HAP-1 (cell line): ENCODE measurements around the gene FAM171A1.
"Not testable (repeated sequence)": the region's sequence is repeated elsewhere in the genome, so short reads cannot be mapped to it uniquely, and the experiment has no call there.

Source experiments
- DNase-seq, 2 experiments: peaks; one replicate each; pipeline ENCODE4 v3.0.0-alpha.2; 2016 to 2020; ENCODE audit warnings: low spot score in 2 of 2
- H3K27me3 ChIP-seq: fragments of 250-450 bp; sonication (Bioruptor Pico); 2 replicates; pipeline ENCODE4 v1.5.1; 2020; ENCODE audit warnings: low read depth, mild to moderate bottlenecking, moderate library complexity
- H3K36me3 ChIP-seq: fragments of 250-450 bp; sonication (Bioruptor Pico); replicated peaks from 2 replicates; pipeline ENCODE4 v1.5.1; 2020; ENCODE audit warnings: mild to moderate bottlenecking
- H3K4me1 ChIP-seq: fragments of 250-450 bp; sonication (Bioruptor Pico); 2 replicates; pipeline ENCODE4 v1.5.1; 2020; ENCODE audit warnings: mild to moderate bottlenecking
- H3K4me3 ChIP-seq: fragments of 250-450 bp; sonication (Bioruptor Pico); 2 replicates; pipeline ENCODE4 v1.5.1; 2020; ENCODE audit warnings: mild to moderate bottlenecking, moderate library complexity
- H3K9me3 ChIP-seq: fragments of 250-450 bp; sonication (Bioruptor Pico); 2 replicates; pipeline ENCODE4 v1.5.1; 2020; ENCODE audit warnings: mild to moderate bottlenecking, moderate library complexity
- in situ Hi-C: fragments of 300-500 bp; cut with MboI; formaldehyde crosslinking; loops from 3 replicates; pipeline ENCODE4 v1.14.3; 2020; ENCODE audit warnings: low sequenced_read_pairs, inconsistent platforms, mixed read lengths

Gene FAM171A1

DNA sequence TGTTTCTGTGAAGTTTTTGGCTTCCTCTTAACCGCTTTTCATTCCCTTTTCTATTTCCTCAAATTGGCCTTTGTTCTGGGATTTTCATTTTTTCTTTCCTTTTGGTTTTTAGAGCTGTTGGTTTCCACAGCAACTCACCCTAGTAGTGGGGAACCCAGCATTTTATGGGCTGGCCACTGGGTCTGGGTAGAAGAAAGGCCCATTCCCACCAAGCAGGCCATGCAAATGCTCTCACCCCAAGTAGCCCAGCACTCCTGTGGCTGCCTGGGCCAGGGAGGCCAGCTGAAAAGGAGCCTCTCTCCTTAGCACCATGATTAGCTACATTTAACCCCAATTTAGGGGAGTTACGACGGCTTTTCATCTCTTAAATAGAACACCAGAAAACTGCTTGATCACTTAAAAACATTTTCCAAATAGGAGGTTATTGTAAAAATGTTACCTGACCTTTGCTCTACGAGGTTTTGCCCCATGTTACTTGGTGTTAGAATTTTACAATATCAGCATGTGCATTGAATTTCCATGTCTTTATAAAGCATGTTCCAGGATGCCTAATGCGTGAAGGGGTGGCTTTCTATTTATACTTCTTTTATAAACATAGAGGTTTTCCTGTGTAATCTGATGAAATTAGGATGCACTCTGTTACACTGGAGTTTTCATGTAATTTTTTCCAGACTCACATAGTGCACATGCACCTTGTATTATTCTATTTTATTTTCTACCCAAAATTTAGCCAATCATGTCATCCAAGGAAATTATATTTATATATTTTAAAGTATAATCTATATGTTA is 75.4 kb downstream of the FAM171A1 start:
- H3K4me1 ChIP-seq, result peaks cover 12% of the 10 kb centered on the region
- H3K4me3 ChIP-seq, result no peak overlapping the region
- DNase-seq, result no peak
- in situ Hi-C loops, result no loop called here
- H3K27me3 ChIP-seq, result no peaks in the 10 kb centered on the region
- no peaks in the 10 kb centered on the region for H3K36me3 ChIP-seq
- no peaks in the 10 kb centered on the region for H3K9me3 ChIP-seq

DNA sequence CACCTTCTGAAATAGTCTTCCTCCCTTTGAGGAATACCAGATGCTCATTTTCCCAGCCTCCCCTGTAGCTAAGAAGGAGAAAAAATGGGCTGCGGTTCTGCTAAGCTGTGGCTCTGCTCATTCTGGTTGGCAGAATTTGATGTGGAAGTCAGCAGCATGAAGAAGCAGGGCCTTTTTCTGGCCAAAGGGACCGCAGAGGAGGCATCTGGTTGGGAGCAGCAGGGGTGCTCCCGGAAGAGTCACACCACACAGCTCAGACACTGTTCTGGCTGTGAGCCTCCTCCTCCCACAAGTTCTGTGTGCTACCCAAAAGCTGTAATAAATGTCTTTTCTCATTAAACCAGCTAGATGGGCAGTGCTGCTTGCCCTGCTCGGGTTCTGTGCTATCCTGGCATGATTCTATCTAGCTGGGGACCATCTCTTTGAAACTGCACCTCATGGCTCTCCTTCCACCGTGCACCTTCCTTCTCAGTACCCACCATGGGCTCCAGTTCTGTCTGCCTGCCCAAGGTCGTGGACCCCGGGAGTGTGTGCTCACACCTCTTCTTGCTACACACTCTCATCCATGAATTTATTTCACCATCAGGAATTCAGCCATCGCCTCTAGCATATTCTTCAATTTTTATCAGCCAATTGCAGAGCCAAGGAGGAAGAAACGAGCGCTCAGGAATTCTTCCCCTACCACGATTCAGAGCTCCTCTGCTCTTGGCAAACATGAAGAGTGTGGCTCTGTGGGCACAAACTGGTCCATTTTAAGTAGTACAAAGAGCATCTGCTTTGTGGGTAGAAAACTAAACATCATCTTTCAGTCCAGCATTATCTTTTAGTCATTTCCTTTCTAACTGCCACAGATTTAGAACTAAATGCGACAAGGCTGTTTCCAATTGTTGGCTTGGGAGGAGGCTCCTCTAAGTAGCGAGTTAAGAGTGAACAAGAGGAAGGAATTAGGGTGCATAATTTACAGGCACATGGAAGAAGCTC is 76.9 kb downstream of the FAM171A1 start:
- H3K36me3 ChIP-seq, result no peaks in the 10 kb centered on the region
- no peaks in the 10 kb centered on the region for H3K9me3 ChIP-seq
- no peaks in the 10 kb centered on the region for H3K27me3 ChIP-seq
- H3K4me1 ChIP-seq, result peaks cover 19% of the 10 kb centered on the region
- DNase-seq, result no peak
- H3K4me3 ChIP-seq, result no peak overlapping the region
- in situ Hi-C loops, result no loop called here

- Histone ChIP-seq H3K36me3 (no peaks in the 10 kb centered on the region), H3K4me3 (no peak overlapping the region), H3K9me3 (no peaks in the 10 kb centered on the region), H3K4me1 (peaks cover 18% of the 10 kb centered on the region), H3K27me3 (no peaks in the 10 kb centered on the region)
- no peak for DNase-seq
- in situ Hi-C loops, result no loop called here
Observed at GRCh38 chr10:15290671-15291070, 80.4 kb downstream of the FAM171A1 start.

DNA sequence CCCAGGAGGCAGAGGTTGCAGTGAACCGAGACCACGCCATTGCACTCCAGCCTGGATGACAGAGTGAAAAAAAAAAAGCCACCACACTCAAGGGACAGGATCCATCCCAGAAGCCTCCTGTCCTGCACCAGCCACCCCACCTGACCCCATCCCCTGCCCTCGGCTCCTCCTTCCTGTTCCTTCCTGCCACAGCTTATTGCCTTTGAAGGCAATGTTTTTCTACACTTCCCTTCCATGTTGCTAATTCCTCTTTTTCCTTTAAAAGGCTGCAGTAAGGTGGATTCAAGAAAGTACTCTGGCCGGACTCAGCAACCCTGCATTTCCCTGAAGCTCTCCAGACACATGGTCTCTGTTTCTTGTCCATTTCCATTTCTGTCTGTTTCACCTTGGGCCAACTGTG is 80.9 kb downstream of the FAM171A1 start:
- Histone ChIP-seq H3K4me3 (no peak overlapping the region), H3K27me3 (no peaks in the 10 kb centered on the region), H3K9me3 (no peaks in the 10 kb centered on the region), H3K36me3 (no peaks in the 10 kb centered on the region), H3K4me1 (peaks cover 13% of the 10 kb centered on the region)
- in situ Hi-C loops, result no loop called here
- no peak for DNase-seq

- in situ Hi-C loops, result no loop called here
Observed at GRCh38 chr10:15280974-15281373, 90.1 kb downstream of the FAM171A1 start.

DNA sequence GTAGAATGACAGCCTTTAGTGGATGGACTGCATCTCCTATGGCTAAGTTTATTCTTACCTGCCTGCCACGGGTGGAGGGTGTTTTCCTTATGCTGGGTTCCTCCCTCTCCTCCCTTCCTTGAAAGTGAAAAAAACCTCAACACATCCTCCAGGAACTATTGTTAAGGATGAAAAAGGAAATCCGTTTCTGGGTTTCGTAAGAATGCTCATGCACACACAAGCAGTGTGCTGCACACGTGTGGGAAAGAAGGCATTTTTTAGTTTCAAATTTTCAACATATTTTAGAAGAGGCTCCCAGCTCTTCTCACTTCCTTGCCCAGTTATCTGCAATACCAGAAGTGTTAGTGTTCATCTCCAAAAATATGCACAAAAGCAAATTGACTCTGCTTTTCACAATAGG is 90.6 kb downstream of the FAM171A1 start:
- no peaks in the 10 kb centered on the region for H3K9me3 ChIP-seq
- peaks cover 12% of the 10 kb centered on the region for H3K36me3 ChIP-seq
- H3K27me3 ChIP-seq, result no peaks in the 10 kb centered on the region
- DNase-seq, result no peak
- H3K4me3 ChIP-seq, result no peak overlapping the region
- H3K4me1 ChIP-seq, result no peaks in the 10 kb centered on the region
- in situ Hi-C loops, result no loop called here

More at GRCh38 chr10:15280974-15281373, 90.1 kb downstream of the FAM171A1 start:
- Histone ChIP-seq H3K4me1 (no peaks in the 10 kb centered on the region), H3K4me3 (no peak overlapping the region), H3K36me3 (peaks cover 12% of the 10 kb centered on the region), H3K9me3 (no peaks in the 10 kb centered on the region), H3K27me3 (no peaks in the 10 kb centered on the region)
- DNase-seq, result no peak

DNA sequence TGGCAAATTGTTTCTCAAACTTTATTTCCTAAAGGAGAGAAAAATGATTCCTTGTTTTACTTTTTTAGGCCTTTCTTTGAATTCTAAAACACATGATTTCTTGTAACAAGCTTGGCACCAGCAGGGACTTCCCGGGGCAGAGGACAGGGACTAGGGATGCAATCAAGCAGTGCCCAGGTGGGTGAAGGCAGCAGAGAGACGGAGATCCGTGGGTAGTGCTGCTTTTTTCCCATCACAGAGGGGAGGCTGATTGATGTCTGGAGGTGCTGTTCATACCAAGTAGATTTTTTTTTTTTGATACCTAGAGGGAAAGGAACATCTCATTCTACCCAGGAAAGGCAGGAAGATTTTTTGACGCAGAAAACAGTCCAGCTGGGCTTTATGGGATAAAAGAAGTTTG is 91.9 kb downstream of the FAM171A1 start:
- DNase-seq, result no peak
- in situ Hi-C loops, result no loop called here
- H3K36me3 ChIP-seq, result peaks cover 12% of the 10 kb centered on the region
- no peak overlapping the region for H3K4me3 ChIP-seq
- H3K9me3 ChIP-seq, result no peaks in the 10 kb centered on the region
- H3K27me3 ChIP-seq, result no peaks in the 10 kb centered on the region
- no peaks in the 10 kb centered on the region for H3K4me1 ChIP-seq

GRCh38 chr10:15278786-15279185 is 92.3 kb downstream of the FAM171A1 start:
- no peak overlapping the region for H3K4me3 ChIP-seq
- no peaks in the 10 kb centered on the region for H3K27me3 ChIP-seq
- peaks cover 11% of the 10 kb centered on the region for H3K36me3 ChIP-seq
- H3K4me1 ChIP-seq, result no peaks in the 10 kb centered on the region
- DNase-seq, result no peak
- in situ Hi-C loops, result no loop called here
- no peaks in the 10 kb centered on the region for H3K9me3 ChIP-seq

DNA sequence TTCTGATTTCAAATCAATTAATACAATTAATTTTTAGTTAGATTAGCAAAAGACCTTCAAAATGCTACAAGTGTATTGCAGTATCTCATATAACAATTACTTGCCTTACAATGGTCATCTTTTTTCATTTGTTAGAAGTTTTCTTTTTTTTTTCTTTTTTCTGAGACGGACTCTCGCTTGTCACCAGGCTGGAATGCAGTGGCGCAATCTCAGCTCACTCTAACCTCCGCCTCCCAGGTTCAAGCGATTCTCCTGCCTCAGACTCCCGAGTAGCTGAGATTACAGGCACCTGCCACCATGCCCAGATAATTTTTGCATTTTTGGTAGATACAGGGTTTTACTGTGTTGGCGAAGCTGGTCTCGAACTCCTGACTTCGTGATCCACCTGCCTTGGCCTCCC is 95.0 kb downstream of the FAM171A1 start:
- H3K27me3 ChIP-seq, in situ Hi-C loops, H3K4me3 ChIP-seq, H3K9me3 ChIP-seq, H3K4me1 ChIP-seq, DNase-seq, H3K36me3 ChIP-seq: not testable (repeated sequence)

GRCh38 chr10:15269838-15270237 is 101.3 kb downstream of the FAM171A1 start:
- H3K4me3 ChIP-seq, DNase-seq, H3K27me3 ChIP-seq, H3K36me3 ChIP-seq, H3K9me3 ChIP-seq, H3K4me1 ChIP-seq, in situ Hi-C loops: not testable (repeated sequence)

GRCh38 chr10:15267496-15267895 is 103.6 kb downstream of the FAM171A1 start:
- no peak overlapping the region for H3K4me3 ChIP-seq
- no peaks in the 10 kb centered on the region for H3K27me3 ChIP-seq
- H3K36me3 ChIP-seq, result no peaks in the 10 kb centered on the region
- DNase-seq, result no peak
- H3K4me1 ChIP-seq, result no peaks in the 10 kb centered on the region
- in situ Hi-C loops, result no loop called here
- no peaks in the 10 kb centered on the region for H3K9me3 ChIP-seq

- DNase-seq, result no peak
- Histone ChIP-seq H3K4me1 (no peaks in the 10 kb centered on the region), H3K4me3 (no peak overlapping the region), H3K36me3 (no peaks in the 10 kb centered on the region), H3K9me3 (no peaks in the 10 kb centered on the region), H3K27me3 (no peaks in the 10 kb centered on the region)
- in situ Hi-C loops, result no loop called here
Observed at GRCh38 chr10:15266117-15266516, 105.0 kb downstream of the FAM171A1 start.

- Histone ChIP-seq H3K4me3 (no peak overlapping the region), H3K36me3 (no peaks in the 10 kb centered on the region), H3K9me3 (no peaks in the 10 kb centered on the region), H3K27me3 (no peaks in the 10 kb centered on the region), H3K4me1 (no peaks in the 10 kb centered on the region)
- DNase-seq, result no peak
- in situ Hi-C loops, result no loop called here
Observed at GRCh38 chr10:15265558-15265957, 105.5 kb downstream of the FAM171A1 start.

DNA sequence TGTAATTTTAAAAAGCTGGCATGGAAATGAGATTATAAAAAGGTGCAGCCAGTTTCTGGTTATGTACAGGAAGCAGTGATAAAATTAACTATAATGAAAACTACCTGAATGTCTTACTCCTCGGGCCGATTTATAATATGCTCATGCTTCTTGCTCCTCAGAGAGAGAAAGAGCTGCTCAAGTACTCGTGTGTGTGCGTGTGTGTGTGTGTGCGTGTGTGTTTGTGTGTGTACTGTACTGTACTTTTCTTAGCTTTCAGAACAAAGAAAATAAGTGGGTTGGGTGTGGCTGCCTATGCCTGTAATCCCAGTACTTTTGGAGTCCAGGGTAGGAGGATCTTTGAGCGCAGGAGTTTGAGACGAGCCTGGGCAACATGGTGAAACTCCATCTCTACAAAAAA is 106.0 kb downstream of the FAM171A1 start:
- H3K27me3 ChIP-seq, result no peaks in the 10 kb centered on the region
- H3K4me1 ChIP-seq, result no peaks in the 10 kb centered on the region
- peak in 1 of 2 experiments; percentile 21 for DNase-seq
- H3K4me3 ChIP-seq, result no peak overlapping the region
- H3K36me3 ChIP-seq, result no peaks in the 10 kb centered on the region
- in situ Hi-C loops, result no loop called here
- no peaks in the 10 kb centered on the region for H3K9me3 ChIP-seq
